ENCODE results near the gene TGFB1.

Gene TGFB1

DNA sequence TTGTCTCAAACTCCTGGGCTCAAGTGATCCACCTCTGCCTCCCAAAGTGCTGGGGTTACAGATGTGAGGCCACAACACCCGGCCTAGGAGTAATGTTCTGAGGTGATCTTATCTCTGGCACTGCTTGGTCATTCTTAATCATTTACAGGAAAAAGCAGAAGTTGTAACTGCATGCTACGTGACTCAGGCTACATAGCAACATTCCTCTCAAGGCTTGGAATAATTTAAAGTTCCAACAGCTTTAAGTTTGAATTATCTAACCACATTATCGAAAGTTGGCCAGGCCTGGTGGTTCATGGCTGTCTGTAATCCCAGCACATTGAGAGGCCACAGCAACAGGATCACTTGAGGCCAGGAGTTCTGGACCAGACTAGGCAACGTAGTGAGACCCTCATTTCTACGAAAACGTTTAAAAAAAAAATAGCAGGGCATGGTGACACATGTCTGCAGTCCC, 14.2 kb upstream of the TGFB1 start:
- TF ChIP-seq, protein P1, sequence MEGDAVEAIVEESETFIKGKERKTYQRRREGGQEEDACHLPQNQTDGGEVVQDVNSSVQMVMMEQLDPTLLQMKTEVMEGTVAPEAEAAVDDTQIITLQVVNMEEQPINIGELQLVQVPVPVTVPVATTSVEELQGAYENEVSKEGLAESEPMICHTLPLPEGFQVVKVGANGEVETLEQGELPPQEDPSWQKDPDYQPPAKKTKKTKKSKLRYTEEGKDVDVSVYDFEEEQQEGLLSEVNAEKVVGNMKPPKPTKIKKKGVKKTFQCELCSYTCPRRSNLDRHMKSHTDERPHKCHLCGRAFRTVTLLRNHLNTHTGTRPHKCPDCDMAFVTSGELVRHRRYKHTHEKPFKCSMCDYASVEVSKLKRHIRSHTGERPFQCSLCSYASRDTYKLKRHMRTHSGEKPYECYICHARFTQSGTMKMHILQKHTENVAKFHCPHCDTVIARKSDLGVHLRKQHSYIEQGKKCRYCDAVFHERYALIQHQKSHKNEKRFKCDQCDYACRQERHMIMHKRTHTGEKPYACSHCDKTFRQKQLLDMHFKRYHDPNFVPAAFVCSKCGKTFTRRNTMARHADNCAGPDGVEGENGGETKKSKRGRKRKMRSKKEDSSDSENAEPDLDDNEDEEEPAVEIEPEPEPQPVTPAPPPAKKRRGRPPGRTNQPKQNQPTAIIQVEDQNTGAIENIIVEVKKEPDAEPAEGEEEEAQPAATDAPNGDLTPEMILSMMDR (IDR thresholded peaks at IDR 0.05; ENCODE audit: low read depth, low read length, missing control alignments): no peak
- peak; percentile 79 for DNase-seq
- H3K4me3 ChIP-seq (ENCODE audit: low read depth, low read length): no peak overlapping the region
- H3K27ac ChIP-seq: peak overlapping the region; percentile 50
- no peaks in the 10 kb centered on the region for H3K27me3 ChIP-seq (replicated peaks)
- H3K36me3 ChIP-seq (replicated peaks): no peaks in the 10 kb centered on the region
- in situ Hi-C loops (cut with HindIII; ENCODE audit: low pct_ligation_motif_present, low sequenced_read_pairs): no loop called here

DNA sequence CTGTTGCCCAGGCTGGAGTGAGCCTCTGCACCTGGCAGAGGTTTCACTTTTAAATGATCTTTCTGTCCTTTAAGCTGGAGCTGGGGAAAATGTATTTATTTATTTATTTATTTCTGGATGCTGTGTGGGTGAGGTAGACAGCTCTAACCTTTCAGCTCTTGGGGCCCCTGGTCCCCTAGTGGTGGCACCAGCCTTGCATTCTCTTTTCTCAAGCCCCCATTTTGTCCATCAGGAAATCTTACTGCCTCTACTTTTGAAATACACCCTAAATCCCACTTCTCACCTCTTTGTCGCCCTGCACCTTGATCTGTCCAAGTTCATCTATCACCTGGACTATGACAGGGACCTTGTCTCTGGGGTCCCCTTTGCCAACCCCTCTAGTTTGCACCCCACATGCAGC, 12.4 kb upstream of the TGFB1 start:
- Histone ChIP-seq H3K27me3 (replicated peaks) (no peaks in the 10 kb centered on the region), H3K4me3 (ENCODE audit: low read depth, low read length) (no peak overlapping the region), H3K27ac (no peak overlapping the region), H3K36me3 (replicated peaks) (no peaks in the 10 kb centered on the region)
- no peak for DNase-seq
- TF ChIP-seq, protein P1 (IDR thresholded peaks at IDR 0.05; ENCODE audit: low read depth, low read length, missing control alignments): peak; percentile 43
- in situ Hi-C loops (cut with HindIII; ENCODE audit: low pct_ligation_motif_present, low sequenced_read_pairs): no loop called here

GRCh38 chr19:41364524-41365391, 11.0 kb upstream of the TGFB1 start:
- Histone ChIP-seq H3K36me3 (replicated peaks) (no peaks in the 10 kb centered on the region), H3K27ac (peak overlapping the region; percentile 100), H3K4me3 (ENCODE audit: low read depth, low read length) (peak overlapping the region; percentile 79), H3K27me3 (replicated peaks) (no peaks in the 10 kb centered on the region)
- in situ Hi-C loops (cut with HindIII; ENCODE audit: low pct_ligation_motif_present, low sequenced_read_pairs): no loop called here
- TF ChIP-seq, protein P1 (IDR thresholded peaks at IDR 0.05; ENCODE audit: low read depth, low read length, missing control alignments): no peak
- DNase-seq: no peak

- in situ Hi-C loops (cut with HindIII; ENCODE audit: low pct_ligation_motif_present, low sequenced_read_pairs): no loop called here
- Histone ChIP-seq H3K27ac (peak within 1 kb of the TSS; percentile 100), H3K36me3 (replicated peaks) (no peaks in the 10 kb centered on the region), H3K27me3 (replicated peaks) (no peaks in the 10 kb centered on the region), H3K4me3 (ENCODE audit: low read depth, low read length) (peak within 1 kb of the TSS; percentile 79)
- DNase-seq: peak; percentile 98
- TF ChIP-seq, protein P1 (IDR thresholded peaks at IDR 0.05; ENCODE audit: low read depth, low read length, missing control alignments): no peak
Observed at GRCh38 chr19:41363753-41364523, 10.2 kb upstream of the TGFB1 start, which contains the start of gene B9D2. TSS of gene B9D2 (minus strand) at chr19:41364149. CDS start at chr19:41363519, 630 bp downstream.

GRCh38 chr19:41363371-41363752, 9.6 kb upstream of the TGFB1 start:
- DNase-seq: no peak
- Histone ChIP-seq H3K4me3 (ENCODE audit: low read depth, low read length) (peak overlapping the region; percentile 79), H3K27me3 (replicated peaks) (no peaks in the 10 kb centered on the region), H3K36me3 (replicated peaks) (no peaks in the 10 kb centered on the region), H3K27ac (peak overlapping the region; percentile 100)
- TF ChIP-seq, protein P1 (IDR thresholded peaks at IDR 0.05; ENCODE audit: low read depth, low read length, missing control alignments): no peak
- in situ Hi-C loops (cut with HindIII; ENCODE audit: low pct_ligation_motif_present, low sequenced_read_pairs): no loop called here

Data from brain microvascular endothelial cell (primary cell).